ENCODE measurements around the gene GLIS1. TPM values are rescaled to one million over a fixed set of nuclear protein-coding genes. Genes with fewer than 3 reads are reported as not detected.

GLIS1 gene
- total RNA-seq, 2 experiments from 2014 or later: not detected

GRCh38 chr1:53547231-53547790 is 191.7 kb downstream of the GLIS1 start:
- ChIA-PET POLR2A (no interaction called here), CTCF (no interaction called here)
- Mint-ChIP-seq H3K4me3 (no peak overlapping the region), H3K27ac (no peak overlapping the region), H3K9me3 (no peaks in the 10 kb centered on the region), H3K4me1 (ENCODE audit: low read depth) (no peaks in the 10 kb centered on the region), H3K36me3 (ENCODE audit: low read depth) (no peaks in the 10 kb centered on the region), H3K27me3 (no peaks in the 10 kb centered on the region)
- TF ChIP-seq CTCF (IDR thresholded peaks at IDR 0.05): no peak
- ATAC-seq (no peak), DNase-seq (no peak)
- intact Hi-C loops (cut with micrococcal nuclease): no loop called here

- Mint-ChIP-seq H3K27ac (no peak overlapping the region), H3K36me3 (ENCODE audit: low read depth) (no peaks in the 10 kb centered on the region), H3K9me3 (no peaks in the 10 kb centered on the region), H3K4me3 (no peak overlapping the region), H3K4me1 (ENCODE audit: low read depth) (no peaks in the 10 kb centered on the region), H3K27me3 (no peaks in the 10 kb centered on the region)
- TF ChIP-seq CTCF (IDR thresholded peaks at IDR 0.05): no peak
- CTCF ChIA-PET: no interaction called here
- POLR2A ChIA-PET: no interaction called here
- intact Hi-C loops (cut with micrococcal nuclease): no loop called here
- DNase-seq (no peak), ATAC-seq (no peak)
These were observed 192.4 kb downstream of the GLIS1 start for GRCh38 chr1:53546409-53547155.

GRCh38 chr1:53545663-53546408 is 193.1 kb downstream of the GLIS1 start:
- no peaks in the 10 kb centered on the region for H3K9me3 Mint-ChIP-seq
- TF ChIP-seq CTCF (IDR thresholded peaks at IDR 0.05): no peak
- no peaks in the 10 kb centered on the region for H3K27me3 Mint-ChIP-seq
- H3K27ac Mint-ChIP-seq: no peak overlapping the region
- H3K36me3 Mint-ChIP-seq (ENCODE audit: low read depth): no peaks in the 10 kb centered on the region
- H3K4me1 Mint-ChIP-seq (ENCODE audit: low read depth): no peaks in the 10 kb centered on the region
- ChIA-PET CTCF (no interaction called here), POLR2A (no interaction called here)
- H3K4me3 Mint-ChIP-seq: no peak overlapping the region
- intact Hi-C loops (cut with micrococcal nuclease): no loop called here
- DNase-seq (no peak), ATAC-seq (no peak)

GRCh38 chr1:53544728-53545515 is 194.0 kb downstream of the GLIS1 start:
- Mint-ChIP-seq H3K4me3 (no peak overlapping the region), H3K27ac (no peak overlapping the region), H3K4me1 (ENCODE audit: low read depth) (no peaks in the 10 kb centered on the region), H3K27me3 (no peaks in the 10 kb centered on the region), H3K36me3 (ENCODE audit: low read depth) (no peaks in the 10 kb centered on the region), H3K9me3 (no peaks in the 10 kb centered on the region)
- ATAC-seq: no peak
- POLR2A ChIA-PET: no interaction called here
- intact Hi-C loops (cut with micrococcal nuclease): no loop called here
- no peak for DNase-seq
- no peak for TF ChIP-seq CTCF (IDR thresholded peaks at IDR 0.05)
- CTCF ChIA-PET: interaction anchor here (1.1 kb wide), 1 partner anchor 8 kb away, joined by 5 read pairs; no protein-coding TSS in a partner anchor

All from activated CD8-positive, alpha-beta T cell treated with anti-CD3 and anti-CD28 coated beads for 36 hours (primary cell).